Heart left ventricle (tissue), 16 donors: ENCODE results near the gene SLC25A29. TPM values are rescaled to one million over a fixed set of nuclear protein-coding genes. Genes with fewer than 3 reads are reported as not detected.
A peak's percentile ranks its signal among the peaks of the same experiment; 100 is the strongest.
"Not testable (repeated sequence)": the region's sequence is repeated elsewhere in the genome, so short reads cannot be mapped to it uniquely, and the experiment has no call there.

Experiments used
- ATAC-seq, 4 donors: fragments of 200-7000 bp; cut with Tn5 transposase; one replicate each; pipeline ENCODE4 v1.9.1; 2020 to 2022; ENCODE audit warnings: moderate library complexity in 4 of 4, mild to moderate bottlenecking in 3 of 4, moderate number of reproducible peaks in 1 of 4
- DNase-seq, 5 donors: peaks; one replicate each; pipeline ENCODE4 v3.0.0-alpha.2; 2020
- H3K27ac ChIP-seq, 12 donors: fragments of 200-600 bp; sonication (generic) in 4 of 12; one replicate each; pipeline versions ENCODE4 v1.5.0 to v1.8.0; 2016 to 2022; ENCODE audit warnings: mild to moderate bottlenecking in 2 of 12
- H3K27me3 ChIP-seq, 9 donors: fragments of 200-600 bp; sonication (generic) in 2 of 9; one replicate each; pipeline versions ENCODE4 v1.5.1 to v1.8.0; 2016 to 2022; ENCODE audit warnings: mild to moderate bottlenecking in 3 of 9
- H3K36me3 ChIP-seq, 9 donors: fragments of 200-600 bp; sonication (generic) in 2 of 9; one replicate each; pipeline versions ENCODE4 v1.5.0 to v1.8.0; 2018 to 2022; ENCODE audit warnings: mild to moderate bottlenecking in 2 of 9
- H3K4me1 ChIP-seq, 12 donors: fragments of 200-600 bp; sonication (generic) in 4 of 12; one replicate each; pipeline versions ENCODE4 v1.5.0 to v1.8.0; 2016 to 2022; ENCODE audit warnings: mild to moderate bottlenecking in 3 of 12
- H3K4me3 ChIP-seq, 12 donors: fragments of 200-600 bp; sonication (generic) in 4 of 12; one replicate each; pipeline versions ENCODE4 v1.5.0 to v1.8.0; 2017 to 2022; ENCODE audit warnings: mild to moderate bottlenecking in 9 of 12, moderate library complexity in 4 of 12
- H3K9me3 ChIP-seq, 12 donors: fragments of 200-600 bp; sonication (generic) in 4 of 12; one replicate each; pipeline versions ENCODE4 v1.5.0 to v1.8.0; 2016 to 2022; ENCODE audit warnings: mild to moderate bottlenecking in 1 of 12
- POLR2A ChIP-seq, 2 donors: fragments of 450-650 bp; IDR thresholded peaks; one replicate each; pipeline ENCODE4 v1.6.1; 2017; ENCODE audit warnings: antibody characterized with exemption in 2 of 2, mild to moderate bottlenecking in 2 of 2, moderate library complexity in 2 of 2
- WGBS, 4 donors: extraction: QIAGEN DNeasy Blood & Tissue Kit in 2 of 4; methylation state at CpG; one replicate each; pipeline versions ENCODE4 v1.1.5 to v1.1.7; 2013 to 2018; 5-methylcytosine and 5-hydroxymethylcytosine counted together
- intact Hi-C, 10 donors: fragments of 100-400 bp; cut with DNase I; formaldehyde crosslinking; loops; one replicate each; pipeline versions ENCODE4 v1.11.1 to v1.14.2; 2022
- polyA plus RNA-seq, 2 donors: library from polyadenylated mRNA; stranded (reverse); fragments of 200-250 nt; gene quantifications; one replicate each; pipeline ENCODE4 v1.2.3, GENCODE V29; 2013
- total RNA-seq, 9 donors: library from RNA; depleted of rRNA in 2 of 9; stranded (reverse); fragments of >200 nt in 2 of 9; fragmentation: NEBNext Ultra II Directional in 3 of 9; extraction: Animal tissue kit (Norgen Biotek cat#: 25700) in 3 of 9; gene quantifications; one replicate each; pipeline versions ENCODE4 v1.1.0 to v1.2.4, GENCODE V29; 2016 to 2023
- TF ChIP-seq, protein P1 (sequence below), 12 donors: fragments of 200-600 bp; sonication (generic) in 4 of 12; IDR thresholded peaks; one replicate each; pipeline versions ENCODE4 v1.5.0 to v1.8.0; 2018 to 2022; ENCODE audit warnings: antibody characterized with exemption in 12 of 12, mild to moderate bottlenecking in 5 of 12
- donor health status: ischemic (EF 13 %, LVEDD 7.1; RV severe dilation, severe dysfunction).
- donor health status: healthy with polysubstance abuse.
- donor health status: DM: no; HTN: yes; CAD: no.
- donor health status: DM: no; HTN: no; CAD: no.
- donor health status: ischemic (EF 25% LVEDD 6.9; RV normal size, moderate dysfunction).
- donor health status: ischemic (EF 25% LVEDD 5.7; RV mildly dilated, moderate dysfunction).
- donor health status: healthy.
- donor health status: DM: yes; HTN: yes; CAD: no.
- donor health status: ischemic (EF 35%, LVEDD 5.7; RV mildly dilated, moderate dysfunction).
- donor health status: nonischemic (EF 11% LVEDD 7.7; RV severe dilation, severe dysfunction).
- donor health status: DM: yes; HTN: yes; CAD: no.
- donor health status: PGD.
- donor health status: ischemic (EF 29% LVEDD 5.4; RV normal size, mild dysfunction).
- donor health status: nonischemic (EF 23%, LVEDD 6.1; RV moderate dilation, normal function).

The SLC25A29 gene
- total and polyA plus RNA-seq, 11 donors = 10.2 to 34.2 (median 21.7) TPM

DNA sequence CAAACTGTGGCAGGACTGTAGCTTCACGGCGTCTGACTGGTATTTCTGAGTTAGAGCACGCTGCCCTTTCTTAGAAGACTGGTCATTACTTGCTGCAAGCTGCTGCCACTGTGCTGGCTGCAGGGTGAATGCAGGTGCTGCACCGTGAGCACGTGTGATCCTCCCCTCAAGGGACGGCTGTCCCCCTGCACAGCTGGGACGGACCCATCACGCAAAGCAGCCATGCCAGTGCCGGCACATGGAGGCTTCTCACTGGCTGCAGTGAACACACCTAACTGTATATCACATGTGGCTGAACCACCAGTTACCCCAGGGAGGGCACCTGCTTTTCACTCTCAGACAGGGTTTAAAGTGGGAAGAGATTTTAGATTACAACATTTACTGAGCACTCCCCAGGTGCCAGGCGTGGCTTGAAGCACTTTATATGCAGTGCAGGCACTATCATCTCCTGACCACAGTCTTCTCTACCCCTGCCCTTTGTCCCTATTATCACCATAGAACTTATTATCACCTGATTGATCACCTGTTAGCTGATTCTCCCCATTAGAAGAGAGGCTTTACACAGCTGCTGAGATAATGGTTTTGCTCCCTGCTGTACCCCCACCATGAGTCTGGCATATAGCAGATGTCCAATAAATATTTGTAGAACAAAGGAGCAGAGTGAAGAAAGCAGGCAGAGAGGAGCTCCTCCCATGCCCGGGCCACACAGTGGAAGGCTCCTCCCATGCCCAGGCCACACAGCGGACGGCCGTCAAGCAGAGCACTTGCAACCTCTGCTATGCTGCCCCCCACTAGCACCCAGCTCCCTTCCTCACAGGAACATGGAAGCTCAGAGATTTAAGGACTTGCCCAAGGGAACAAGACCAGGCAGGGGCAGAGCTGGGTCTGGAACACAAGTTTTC, 42.8 kb upstream of the SLC25A29 start:
- Histone ChIP-seq H3K27ac (no peak overlapping the region), H3K4me3 (no peak overlapping the region), H3K27me3 (no peaks in the 10 kb centered on the region), H3K9me3 (no peaks in the 10 kb centered on the region), H3K36me3 (peaks cover 4 to 86% (median 78%) of the 10 kb centered on the region in 9 donors), H3K4me1 (peaks cover 0 to 13% (median 0%) of the 10 kb centered on the region in 12 donors)
- no peak for TF ChIP-seq POLR2A (IDR thresholded peaks at IDR 0.05)
- TF ChIP-seq, protein P1, sequence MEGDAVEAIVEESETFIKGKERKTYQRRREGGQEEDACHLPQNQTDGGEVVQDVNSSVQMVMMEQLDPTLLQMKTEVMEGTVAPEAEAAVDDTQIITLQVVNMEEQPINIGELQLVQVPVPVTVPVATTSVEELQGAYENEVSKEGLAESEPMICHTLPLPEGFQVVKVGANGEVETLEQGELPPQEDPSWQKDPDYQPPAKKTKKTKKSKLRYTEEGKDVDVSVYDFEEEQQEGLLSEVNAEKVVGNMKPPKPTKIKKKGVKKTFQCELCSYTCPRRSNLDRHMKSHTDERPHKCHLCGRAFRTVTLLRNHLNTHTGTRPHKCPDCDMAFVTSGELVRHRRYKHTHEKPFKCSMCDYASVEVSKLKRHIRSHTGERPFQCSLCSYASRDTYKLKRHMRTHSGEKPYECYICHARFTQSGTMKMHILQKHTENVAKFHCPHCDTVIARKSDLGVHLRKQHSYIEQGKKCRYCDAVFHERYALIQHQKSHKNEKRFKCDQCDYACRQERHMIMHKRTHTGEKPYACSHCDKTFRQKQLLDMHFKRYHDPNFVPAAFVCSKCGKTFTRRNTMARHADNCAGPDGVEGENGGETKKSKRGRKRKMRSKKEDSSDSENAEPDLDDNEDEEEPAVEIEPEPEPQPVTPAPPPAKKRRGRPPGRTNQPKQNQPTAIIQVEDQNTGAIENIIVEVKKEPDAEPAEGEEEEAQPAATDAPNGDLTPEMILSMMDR (IDR thresholded peaks at IDR 0.05) = no peak
- intact Hi-C loops = no loop called here
- peak in 1 of 4 donors; percentile 16 for ATAC-seq
- DNase-seq = no peak
- WGBS, 4 donors = 82 to 91% (median 88%) methylated on average over 8 to 14 of the region's 14 CpGs

- peaks cover 4 to 84% (median 75%) of the 10 kb centered on the region in 9 donors for H3K36me3 ChIP-seq
- H3K4me3 ChIP-seq = no peak overlapping the region
- H3K4me1 ChIP-seq = peaks cover 0 to 13% (median 0%) of the 10 kb centered on the region in 12 donors
- H3K27ac ChIP-seq = no peak overlapping the region
- DNase-seq = no peak
- peak in 3 of 4 donors; percentile 9 to 23 (median 10) for ATAC-seq
- TF ChIP-seq, protein P1 (IDR thresholded peaks at IDR 0.05) = no peak
- TF ChIP-seq POLR2A (IDR thresholded peaks at IDR 0.05) = no peak
- H3K27me3 ChIP-seq = no peaks in the 10 kb centered on the region
- intact Hi-C loops = no loop called here
- 88 to 93% (median 92%) methylated on average over 8 to 12 of the region's 12 CpGs for WGBS, 4 donors
- no peaks in the 10 kb centered on the region for H3K9me3 ChIP-seq
Observed at GRCh38 chr14:100348253-100348729, 42.0 kb upstream of the SLC25A29 start.

DNA sequence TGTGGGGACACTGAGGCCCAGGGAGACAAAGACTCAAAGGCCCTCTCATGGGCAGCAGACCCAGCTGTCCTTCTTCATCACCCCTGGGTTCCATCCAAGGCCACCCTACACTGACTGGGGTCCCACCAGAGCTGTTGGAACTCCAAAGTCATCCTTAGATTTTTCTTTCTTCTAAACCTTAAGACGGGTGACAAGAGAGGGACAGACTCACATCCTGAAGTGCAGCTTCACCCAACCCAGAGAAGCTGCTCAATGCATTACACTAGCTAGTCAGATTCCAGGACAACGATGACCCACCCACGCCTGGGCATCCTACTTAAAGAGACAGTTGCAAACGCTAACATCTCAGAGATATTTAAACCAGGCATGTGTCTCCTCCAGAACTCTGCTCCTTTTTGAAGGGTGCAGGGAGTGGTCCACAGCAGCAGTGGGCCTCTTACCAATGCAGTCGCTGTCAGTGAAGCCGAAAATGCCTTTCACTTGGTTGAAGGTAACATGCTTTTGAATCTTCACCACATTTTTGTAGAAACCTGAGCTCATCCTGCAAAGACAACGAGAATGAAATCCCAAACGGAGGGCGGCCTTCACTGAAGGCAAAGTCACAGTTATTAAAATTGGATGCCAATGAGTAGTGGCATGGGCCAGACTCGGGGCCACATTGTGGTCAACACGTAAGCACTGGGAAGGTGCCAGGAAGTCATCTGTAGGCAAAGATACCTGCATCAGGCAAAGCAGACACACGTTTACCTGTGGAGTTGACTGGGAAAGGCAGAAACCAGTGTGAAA, 40.3 kb upstream of the SLC25A29 start:
- H3K9me3 ChIP-seq = no peaks in the 10 kb centered on the region
- intact Hi-C loops = no loop called here
- TF ChIP-seq, protein P1 (IDR thresholded peaks at IDR 0.05) = no peak
- TF ChIP-seq POLR2A (IDR thresholded peaks at IDR 0.05) = no peak

DNA sequence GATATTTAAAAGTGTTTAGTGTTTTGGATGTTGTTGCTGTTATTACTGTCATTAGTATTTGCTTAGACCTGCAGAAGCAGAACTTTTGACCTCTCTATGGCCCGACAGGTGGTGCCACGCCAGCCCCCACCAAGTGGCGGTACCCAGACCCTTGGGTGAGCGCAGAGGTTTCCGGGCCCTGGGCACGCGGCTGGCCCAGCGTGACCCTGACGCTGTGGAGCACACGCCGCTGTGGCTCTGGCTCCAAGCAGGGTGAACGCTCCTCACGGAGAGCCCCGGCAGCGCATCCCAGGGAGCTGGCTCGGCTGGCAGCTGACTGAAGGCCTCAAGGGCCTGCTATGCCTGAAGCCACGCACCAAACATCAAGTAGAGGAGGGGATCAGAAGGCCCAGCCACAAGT, 39.5 kb upstream of the SLC25A29 start:
- Histone ChIP-seq H3K27me3 (no peaks in the 10 kb centered on the region), H3K36me3 (peaks cover 3 to 84% (median 68%) of the 10 kb centered on the region in 9 donors), H3K27ac (no peak overlapping the region), H3K9me3 (no peaks in the 10 kb centered on the region), H3K4me3 (no peak overlapping the region), H3K4me1 (peaks cover 0 to 28% (median 10%) of the 10 kb centered on the region in 12 donors)
- TF ChIP-seq, protein P1 (IDR thresholded peaks at IDR 0.05) = no peak
- no peak for TF ChIP-seq POLR2A (IDR thresholded peaks at IDR 0.05)
- DNase-seq (no peak), ATAC-seq (no peak)
- 95 to 98% (median 97%) methylated on average over 15 to 17 of the region's 17 CpGs for WGBS, 4 donors
- intact Hi-C loops = no loop called here

More for the DNA sequence above, 40.3 kb upstream of the SLC25A29 start:
- H3K27me3 ChIP-seq = no peaks in the 10 kb centered on the region
- no peak overlapping the region for H3K27ac ChIP-seq
- WGBS, 4 donors = 90 to 92% (median 91%) methylated on average over 12 of the region's 12 CpGs
- H3K36me3 ChIP-seq = peaks cover 4 to 84% (median 74%) of the 10 kb centered on the region in 9 donors
- DNase-seq (no peak), ATAC-seq (no peak)
- no peak overlapping the region for H3K4me3 ChIP-seq
- peaks cover 0 to 29% (median 7%) of the 10 kb centered on the region in 12 donors for H3K4me1 ChIP-seq

DNA sequence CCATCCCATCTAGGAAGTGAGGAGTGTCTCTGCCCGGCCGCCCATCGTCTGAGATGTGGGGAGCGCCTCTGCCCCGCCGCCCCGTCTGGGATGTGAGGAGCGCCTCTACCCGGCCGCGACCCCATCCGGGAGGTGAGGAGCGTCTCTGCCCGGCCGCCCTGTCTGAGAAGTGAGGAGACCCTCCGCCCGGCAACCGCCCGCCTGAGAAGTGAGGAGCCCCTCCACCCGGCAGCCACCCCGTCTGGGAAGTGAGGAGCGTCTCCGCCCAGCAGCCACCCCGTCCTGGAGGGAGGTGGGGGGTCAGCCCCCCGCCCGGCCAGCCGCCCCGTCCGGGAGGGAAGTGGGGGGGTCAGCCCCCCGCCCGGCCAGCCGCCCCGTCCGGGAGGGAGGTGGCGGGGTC, 38.4 kb upstream of the SLC25A29 start:
- DNase-seq = not testable (repeated sequence)

GRCh38 chr14:100342826-100343225, 36.6 kb upstream of the SLC25A29 start:
- Histone ChIP-seq H3K4me1 (peaks cover 0 to 35% (median 14%) of the 10 kb centered on the region in 12 donors), H3K36me3 (peaks cover 4 to 80% (median 64%) of the 10 kb centered on the region in 9 donors), H3K27ac (peak overlapping the region in 1 of 12 donors; percentile 88)
- H3K27me3 ChIP-seq, H3K9me3 ChIP-seq, H3K4me3 ChIP-seq, intact Hi-C loops, DNase-seq, ATAC-seq: not testable (repeated sequence)
- 93 to 97% (median 95%) methylated on average over 12 of the region's 12 CpGs for WGBS, 4 donors

More for the DNA sequence above, 38.4 kb upstream of the SLC25A29 start:
- H3K9me3 ChIP-seq, H3K27me3 ChIP-seq, intact Hi-C loops, H3K27ac ChIP-seq, H3K4me3 ChIP-seq, ATAC-seq: not testable (repeated sequence)
- peaks cover 3 to 84% (median 70%) of the 10 kb centered on the region in 9 donors for H3K36me3 ChIP-seq
- peaks cover 0 to 35% (median 14%) of the 10 kb centered on the region in 12 donors for H3K4me1 ChIP-seq
- 87 to 96% (median 92%) methylated on average over 6 to 30 of the region's 35 CpGs; no CpG with 5 or more reads in 1 of the 4 donors for WGBS, 4 donors
